Measurements from ENCODE around the gene SKP2.
"Not testable (repeated sequence)": the region's sequence is repeated elsewhere in the genome, so short reads cannot be mapped to it uniquely, and the experiment has no call there.

SKP2 gene

DNA sequence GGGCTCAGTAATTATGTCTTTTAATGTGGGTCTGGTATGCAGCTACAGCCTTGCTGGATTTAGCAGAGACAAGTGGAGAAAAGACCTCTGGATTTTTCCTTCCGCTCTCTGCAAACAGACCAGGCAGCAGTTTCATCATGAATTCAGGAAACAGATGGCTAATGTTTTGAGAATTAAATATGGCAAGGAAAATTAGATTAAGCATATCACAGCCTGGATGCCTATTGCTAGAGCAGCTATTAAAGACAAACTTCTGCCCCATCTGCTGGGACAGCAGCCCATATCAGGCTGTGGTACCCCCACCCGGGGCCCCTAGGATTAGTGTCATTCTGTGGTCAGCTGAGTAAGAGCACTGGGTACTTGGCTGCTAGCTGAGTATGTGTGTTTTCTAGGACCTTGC, 6.2 kb downstream of the SKP2 start:
- DNase-seq: no peak

DNA sequence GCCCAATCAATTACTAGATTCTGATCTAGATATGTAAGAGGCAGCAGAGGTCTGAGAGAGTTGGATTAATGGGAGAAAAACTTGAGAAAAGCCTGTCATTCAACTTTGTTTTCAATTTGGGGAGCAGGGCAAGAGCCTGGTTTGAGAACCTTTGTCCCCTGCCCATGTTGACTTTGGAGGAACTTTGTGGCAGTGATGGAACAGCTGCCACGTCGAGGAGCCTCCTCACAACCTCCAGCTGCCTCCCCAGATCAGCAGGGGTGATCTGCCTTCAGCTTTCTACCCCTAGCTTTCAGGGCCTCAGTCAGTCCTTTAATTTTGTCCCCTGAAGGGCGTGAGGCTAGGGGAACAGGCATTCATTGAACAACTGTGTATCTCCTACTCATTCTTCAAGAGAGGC, 8.7 kb downstream of the SKP2 start:
- no peak for DNase-seq

DNA sequence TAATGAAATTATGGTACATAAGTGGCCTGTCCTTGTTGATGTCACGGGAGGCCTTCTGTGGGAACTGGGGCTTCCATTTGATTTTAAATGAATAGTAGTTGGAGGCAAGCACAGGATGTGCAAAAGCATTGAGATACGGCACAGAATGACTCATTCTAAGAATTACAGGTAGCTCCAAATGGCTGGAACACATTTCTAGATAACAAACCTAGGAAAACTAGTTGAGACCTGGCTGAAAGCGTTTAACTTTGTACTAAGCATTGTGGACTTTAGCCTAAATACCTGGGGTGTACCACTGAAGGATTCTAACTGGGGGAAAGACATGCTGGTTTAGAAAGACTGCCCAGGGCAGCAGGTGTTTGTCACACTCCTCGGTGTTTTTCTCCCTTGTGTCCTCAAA, 9.4 kb downstream of the SKP2 start:
- no peak for DNase-seq

DNA sequence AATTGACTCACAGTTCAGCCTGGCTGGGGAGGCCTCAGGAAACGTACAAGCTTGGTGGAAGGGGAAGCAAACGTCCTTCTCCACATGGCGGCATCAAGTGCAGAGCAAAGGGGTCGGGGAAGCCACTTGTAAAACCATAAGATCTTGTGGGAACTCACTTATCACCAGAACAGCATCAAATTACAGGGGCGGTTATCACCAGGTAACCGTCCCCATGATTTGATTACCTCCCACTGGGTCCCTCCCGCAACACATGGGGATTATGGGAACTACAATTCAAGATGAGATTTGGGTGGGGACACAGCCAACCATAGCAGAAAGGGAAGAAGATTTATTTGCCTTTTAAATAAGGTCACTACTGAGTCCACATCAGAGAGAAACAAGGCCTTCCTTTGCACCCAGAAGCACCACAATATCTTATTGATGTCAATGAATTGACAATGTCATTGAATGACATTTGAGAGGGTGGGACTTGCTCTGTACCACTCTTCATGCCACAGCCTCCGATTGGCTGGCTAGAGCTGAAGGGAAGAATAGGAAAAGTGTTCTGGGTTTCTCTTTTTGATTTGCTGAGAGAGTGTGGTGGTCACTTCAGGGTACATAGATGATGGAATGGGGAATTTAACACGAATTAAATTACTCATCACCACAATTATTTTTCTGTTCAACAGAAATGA, 11.0 kb downstream of the SKP2 start:
- DNase-seq: no peak

DNA sequence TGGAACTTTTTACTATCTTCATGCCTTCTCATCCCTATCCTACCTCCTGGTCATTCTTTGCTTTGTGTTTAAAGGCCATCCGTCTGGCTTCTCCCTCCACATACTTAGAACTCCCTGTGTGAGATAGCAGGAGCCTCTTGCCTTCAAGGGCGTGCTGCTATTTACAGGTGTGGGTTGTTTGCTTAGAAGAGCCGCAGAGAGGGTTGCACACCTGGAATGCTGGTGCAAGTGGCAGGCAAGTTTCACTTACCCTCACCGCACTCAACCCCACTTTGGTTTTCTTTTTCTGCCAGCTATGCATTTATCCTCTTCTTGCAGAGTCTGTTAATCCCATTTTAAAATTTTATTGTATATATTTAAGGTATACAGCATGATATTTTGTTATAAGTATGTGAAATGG, 12.6 kb downstream of the SKP2 start:
- DNase-seq: no peak

DNA sequence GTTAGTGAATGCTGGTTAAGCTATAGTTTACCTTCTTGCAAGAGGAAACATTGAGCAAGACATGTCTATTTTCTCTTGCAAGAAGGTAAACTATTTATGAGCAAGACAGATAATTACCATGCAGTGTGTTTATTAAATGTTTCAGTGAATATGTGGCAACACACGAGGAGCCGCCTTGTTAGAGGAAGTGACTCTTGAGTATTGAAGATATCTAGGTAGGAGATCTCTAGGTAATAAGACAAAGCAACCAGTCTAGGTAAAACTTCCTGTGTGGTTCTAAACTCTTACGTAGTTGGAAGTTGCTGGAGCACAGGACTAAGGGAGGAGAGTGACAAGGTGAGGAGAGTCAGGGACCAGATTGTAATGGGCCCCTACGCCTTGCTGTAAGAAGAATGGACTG, 16.8 kb downstream of the SKP2 start:
- DNase-seq: no peak

DNA sequence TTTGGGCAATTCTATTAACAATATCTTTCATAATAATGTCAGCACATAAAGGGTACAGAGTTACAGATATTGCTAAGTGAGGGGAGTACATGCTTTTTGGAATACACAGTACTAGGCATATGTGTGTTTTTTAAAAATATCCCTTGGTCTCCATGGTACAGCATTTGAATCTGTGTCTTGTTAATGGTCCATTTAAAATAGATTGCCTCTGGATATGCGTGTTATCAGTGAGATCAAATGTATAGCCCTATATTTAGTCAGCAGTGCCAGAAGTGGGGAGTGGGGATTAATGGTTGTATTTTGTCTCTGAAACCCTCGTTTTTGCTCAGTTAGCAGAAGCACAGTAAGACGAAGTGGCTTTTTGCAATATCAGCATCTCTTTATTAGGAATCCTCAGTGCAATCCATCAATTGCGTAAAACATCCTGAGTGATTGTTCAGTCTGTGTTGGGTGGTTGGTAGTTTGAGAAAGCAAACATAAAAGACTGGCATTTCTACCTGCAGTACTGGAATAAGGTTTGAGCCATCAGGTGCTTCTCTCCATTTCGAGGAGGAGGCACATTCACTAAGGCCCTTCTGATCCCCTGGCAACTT, 19.0 kb downstream of the SKP2 start:
- DNase-seq: no peak

DNA sequence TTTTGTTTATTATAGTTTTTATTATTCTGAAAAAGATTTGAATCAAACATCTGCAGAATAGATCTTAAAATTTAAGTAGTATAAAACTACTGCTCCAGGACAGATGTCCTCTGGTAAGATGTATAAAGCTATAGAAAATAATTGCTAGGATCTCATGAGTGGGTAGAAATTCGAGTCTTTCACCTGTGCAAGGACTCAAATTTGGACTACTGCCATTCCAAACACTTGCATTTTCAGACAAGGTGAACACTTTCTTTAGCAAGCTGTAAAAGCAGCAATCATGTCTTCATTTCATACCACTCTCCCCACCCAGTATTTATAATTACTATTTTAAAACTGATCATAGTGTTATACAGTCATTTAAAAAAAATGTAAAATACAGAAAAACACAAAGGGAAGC, 20.7 kb downstream of the SKP2 start:
- DNase-seq: no peak

DNA sequence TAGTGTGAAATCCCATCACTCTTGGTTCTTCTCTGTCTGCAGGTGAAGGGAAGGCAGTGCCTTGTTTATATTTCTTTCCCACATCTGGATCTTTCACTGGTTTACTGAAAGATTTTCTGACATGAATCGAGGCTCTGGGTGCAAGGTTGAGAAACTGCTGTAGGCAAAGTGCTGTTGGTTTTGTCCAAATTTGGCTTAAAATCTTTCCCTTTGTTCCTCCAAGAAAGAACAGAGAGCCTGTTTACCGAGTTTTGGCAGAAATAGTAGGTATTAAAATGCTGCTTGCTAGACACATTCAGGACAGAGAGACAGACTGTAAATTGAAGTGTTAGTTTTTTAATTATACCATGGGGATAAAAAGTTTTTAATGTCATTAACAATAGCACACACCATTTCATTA, 21.5 kb downstream of the SKP2 start:
- DNase-seq: no peak

DNA sequence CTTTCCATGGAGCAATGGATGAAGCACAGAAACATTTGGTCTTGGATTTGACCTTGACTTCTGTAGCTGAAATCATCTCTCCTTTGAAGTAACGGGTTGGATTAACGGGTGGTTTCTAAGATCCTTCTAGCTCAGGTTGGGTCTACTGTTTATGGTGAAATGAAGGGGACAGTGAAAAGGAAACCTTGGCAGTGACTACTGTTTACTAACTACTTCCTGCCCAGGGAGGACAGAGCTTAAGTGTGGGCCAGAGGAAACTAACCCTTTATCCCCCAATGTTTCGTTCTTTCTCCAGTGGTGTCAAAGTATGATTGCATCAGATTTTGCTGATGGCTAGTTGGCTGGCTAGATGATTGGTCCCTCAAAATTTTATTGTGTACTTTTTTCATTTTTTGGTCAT, 22.2 kb downstream of the SKP2 start:
- DNase-seq: no peak

DNA sequence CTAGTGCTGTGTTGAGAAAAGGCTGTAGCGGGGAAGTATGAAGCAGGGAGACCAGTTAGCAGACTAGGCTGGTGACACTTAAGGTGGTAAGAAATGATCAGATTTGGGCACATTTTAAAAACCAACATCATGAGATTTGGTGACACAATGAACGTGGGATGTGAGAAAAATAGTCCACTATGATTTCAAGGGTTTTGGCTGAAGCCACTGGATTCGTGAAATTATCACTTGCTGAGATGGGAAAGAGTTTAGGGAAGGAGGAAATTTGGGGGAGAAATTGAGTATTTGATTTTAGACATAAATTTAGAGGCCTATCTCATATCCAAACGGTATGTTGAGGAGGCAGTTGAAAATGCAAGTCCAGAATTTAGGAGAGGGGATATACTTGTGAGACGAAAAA, 23.1 kb downstream of the SKP2 start:
- DNase-seq: no peak

DNA sequence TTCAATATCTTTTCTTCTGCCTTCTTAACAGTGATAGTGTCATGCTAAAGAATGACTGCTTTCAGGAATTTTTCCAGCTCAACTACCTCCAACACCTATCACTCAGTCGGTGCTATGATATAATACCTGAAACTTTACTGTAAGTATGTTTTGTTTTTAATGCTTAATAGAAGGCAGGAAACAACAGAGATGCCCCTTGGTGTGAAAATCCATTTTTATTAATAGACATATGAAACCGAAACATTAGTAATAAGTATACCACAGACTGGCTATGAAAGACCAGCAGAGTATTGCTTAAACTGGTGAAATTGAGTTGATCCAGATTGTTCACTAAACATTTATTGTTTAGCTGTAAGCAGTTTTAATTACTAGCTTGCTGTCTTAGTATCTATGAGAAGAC, 25.2 kb downstream of the SKP2 start:
- no peak for DNase-seq

DNA sequence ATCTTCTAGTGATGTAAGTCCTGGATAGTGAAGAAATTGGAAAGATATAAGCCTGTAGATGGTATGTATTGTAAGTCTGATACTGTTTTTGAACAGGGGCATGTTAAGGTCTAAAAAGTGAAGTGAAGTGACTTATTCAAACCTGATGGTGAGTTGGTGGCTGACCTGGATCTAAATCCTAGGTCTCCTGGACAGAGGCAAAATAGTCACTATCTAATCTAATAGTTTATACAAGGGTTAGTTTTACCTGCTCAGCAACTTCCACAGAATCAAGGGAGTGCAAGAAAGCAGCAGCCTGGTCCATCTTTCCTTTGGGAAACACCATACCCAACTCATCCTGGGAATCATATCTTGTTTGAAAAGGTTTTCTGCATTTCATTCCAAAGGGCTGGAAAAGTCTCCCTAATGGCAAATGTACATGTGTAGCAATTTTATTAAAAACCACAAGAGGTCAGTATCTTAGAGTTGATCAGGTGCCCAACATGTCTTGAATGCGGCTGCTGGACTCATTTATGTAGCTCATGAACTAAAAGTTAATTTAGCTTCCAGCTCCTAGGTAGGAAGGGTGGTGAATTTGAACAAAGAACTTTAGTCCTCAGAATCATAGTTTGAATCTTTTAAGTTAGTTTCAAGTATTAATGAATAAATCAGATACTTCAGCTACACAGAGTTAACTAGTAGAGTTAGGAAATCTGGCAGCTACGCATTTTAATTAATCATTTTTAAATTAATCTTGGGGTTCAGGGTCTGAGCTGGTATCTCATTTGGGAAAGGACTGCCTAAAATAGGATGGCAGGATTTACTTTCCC, 26.0 kb downstream of the SKP2 start:
- peak; percentile 23 for DNase-seq

DNA sequence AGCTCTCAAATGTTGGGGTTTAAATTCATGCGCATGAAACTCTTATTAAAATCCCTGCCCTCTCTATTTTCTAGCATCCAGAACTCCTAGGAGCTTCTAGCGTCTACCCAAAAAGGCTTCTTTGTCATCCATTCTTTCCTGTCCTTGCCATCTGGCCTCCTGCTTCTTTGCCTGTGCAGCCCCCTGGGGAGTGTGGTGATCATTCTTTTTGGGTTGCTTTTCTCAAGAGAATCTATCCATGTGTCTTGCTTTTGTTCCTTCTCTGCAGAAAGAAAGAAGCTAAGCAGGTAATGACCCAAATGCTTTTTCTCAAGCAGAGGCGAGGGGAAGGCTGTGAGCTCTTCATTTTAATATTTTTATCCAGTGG, 26.6 kb downstream of the SKP2 start:
- no peak for DNase-seq

DNA sequence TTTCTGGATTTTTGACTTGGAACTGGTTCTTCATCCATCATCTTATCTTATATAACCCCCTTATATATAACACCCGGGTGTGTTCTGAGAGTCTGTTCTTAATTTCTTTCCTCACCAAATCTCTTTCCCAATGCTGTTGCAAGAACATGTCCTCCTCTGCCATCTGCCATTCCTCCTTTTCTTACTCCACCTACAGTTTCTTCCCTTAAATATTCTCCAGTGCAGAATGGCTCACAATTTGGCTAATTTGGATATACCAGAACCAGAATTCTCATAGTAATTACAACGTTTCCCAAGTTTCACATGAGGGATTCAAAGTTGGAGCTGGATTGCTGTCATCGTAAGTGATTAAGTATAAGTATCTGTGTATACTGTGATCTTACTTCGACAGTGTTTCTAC, 28.0 kb downstream of the SKP2 start:
- no peak for DNase-seq

DNA sequence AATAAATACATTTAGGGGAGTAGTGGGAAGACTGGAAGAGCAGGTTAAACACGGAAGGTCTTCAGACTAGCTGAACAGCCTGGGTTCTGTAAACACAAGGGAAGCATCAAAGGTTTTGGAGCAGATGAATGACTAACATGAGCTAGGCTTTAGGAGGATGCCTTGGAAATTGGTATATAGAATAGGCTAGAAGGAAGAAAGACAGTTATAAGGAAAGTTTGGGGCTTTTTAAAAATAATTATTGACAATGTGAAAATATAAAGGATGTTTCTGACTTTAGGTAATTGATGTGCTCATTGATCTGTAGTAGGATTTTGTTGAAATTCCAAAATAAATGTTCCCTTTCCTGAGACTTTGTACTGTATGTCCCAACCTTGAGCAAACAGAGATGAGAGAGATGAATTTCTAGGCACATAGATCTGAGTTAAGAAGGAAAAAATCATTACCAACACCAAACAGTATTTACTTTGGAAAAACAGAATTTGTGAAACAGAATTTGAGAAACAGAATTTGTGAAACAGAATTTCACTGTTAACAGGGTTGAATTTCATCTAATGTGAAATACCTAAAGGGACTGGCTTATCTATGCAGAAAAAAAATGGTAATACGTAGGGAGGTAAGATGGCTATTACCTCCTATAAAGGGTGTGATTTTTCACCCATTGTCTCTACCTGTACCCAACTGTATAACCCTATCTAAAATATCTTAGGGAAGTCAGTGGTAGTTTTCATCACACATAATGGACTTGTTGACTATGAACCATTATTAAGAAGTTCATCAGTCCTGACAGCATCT, 28.8 kb downstream of the SKP2 start:
- no peak for DNase-seq

DNA sequence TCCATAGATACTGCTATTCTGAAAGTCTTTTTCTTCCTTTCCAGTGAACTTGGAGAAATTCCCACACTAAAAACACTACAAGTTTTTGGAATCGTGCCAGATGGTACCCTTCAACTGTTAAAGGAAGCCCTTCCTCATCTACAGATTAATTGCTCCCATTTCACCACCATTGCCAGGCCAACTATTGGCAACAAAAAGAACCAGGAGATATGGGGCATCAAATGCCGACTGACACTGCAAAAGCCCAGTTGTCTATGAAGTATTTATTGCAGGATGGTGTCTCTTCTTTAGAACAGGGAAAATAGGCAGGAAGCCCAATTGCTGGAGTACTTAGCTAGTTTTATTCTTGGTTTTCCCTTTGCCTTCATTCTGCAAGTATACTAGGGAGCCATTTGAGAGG, 29.9 kb downstream of the SKP2 start:
- DNase-seq: no peak

DNA sequence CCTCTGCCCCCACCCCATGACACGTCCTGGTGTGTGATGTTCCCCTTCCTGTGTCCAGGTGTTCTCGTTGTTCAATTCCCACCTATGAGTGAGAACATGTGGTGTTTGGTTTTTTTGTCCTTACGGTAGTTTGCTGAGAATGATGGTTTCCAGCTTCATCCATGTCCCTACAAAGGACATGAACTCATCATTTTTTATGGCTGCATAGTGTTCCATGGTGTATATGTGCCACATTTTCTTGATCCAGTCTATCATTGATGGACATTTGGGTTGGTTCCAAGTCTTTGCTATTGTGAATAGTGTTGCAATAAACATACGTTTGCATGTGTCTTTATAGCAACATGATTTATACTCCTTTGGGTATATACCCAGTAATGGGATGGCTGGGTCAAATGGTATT, 32.5 kb downstream of the SKP2 start:
- DNase-seq: not testable (repeated sequence)

DNA sequence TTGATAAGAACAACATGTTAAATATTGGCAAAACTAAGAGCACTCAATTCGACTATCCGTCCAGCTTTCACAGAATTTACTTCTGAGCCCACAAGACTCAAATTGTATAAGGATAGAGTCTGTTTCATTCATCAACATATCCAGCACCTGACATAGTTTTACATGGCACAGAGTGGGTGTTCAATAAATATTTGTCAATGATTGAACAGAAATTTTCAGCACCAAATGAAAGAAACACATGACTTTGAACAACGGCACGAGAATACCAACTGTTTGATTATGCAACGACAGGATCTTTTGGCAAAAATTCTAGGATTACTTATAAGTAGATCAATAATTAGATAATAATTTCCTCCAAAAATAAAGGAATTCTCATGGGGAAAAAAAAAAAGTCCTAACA, 41.8 kb downstream of the SKP2 start:
- DNase-seq: no peak

DNA sequence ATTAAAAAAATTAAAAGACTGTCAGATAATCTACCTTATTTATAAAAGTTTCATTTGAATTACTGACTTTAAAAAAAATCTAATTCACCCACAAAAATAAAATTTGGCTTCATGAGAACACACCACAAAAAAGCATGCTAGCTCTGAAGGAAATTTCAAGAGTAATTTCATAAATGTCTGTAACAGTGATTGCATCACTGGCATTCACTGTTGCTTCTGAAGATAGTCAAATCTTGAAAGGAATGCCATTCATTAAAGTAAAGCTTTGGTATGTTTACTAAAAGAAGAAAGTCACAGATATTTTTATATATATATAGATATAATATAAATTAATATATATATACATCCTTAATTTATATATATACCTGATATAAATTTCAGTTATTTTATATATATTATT, 46.4 kb downstream of the SKP2 start:
- DNase-seq: no peak

DNA sequence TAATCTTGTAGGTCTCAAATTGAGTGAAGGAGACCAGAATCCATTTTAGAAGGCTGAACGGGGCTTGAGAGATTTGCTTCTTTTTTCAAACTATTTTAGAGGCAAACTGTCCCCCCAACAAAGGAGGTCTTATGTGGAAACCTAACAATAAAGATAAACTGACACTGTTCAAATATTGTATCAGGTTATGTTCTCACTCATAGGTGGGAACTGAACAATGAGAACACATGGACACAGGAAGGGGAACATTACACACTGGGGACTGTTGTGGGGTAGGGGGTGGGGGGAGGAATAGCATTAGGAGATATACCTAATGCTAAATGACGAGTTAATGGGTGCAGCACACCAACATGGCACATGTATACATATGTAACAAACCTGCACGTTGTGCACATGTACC, 46.9 kb downstream of the SKP2 start:
- peak; percentile 3 for DNase-seq

DNA sequence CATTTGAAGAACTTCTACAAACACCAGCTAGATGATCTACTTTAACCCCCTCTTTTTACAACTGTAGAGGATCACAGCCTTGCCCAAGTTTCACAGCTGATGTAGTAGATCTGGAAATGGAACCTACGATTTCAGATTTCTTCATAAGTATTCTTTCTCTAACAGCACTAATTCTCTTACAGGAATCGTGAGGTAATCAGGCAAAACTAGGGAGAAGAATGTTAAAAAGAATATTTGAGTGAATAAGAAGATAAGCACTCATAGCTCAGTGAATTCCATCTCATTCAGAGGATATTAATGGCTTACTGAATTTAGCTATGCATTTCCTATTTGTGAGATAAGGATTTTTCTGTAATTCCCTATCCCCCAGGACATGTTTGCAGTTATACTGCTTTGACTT, 47.7 kb downstream of the SKP2 start:
- no peak for DNase-seq

DNA sequence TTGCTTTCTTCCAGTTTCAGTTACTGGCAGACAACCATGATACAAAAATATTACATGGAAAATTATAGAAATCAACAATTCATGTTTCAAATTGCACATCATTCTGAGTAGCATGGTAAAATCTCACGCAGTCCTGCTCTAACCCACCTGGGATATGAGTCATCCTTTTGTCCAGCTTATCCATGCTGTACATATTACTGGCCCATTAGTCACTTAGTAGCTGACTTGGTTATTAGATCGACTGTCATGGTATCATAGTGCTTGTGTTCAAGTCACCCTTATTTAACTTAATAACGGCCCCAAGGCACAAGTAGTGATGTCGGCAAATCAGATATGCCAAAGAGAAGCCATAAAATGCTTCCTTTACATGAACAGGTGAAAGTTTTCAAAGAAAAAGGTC, 48.6 kb downstream of the SKP2 start:
- no peak for DNase-seq

DNA sequence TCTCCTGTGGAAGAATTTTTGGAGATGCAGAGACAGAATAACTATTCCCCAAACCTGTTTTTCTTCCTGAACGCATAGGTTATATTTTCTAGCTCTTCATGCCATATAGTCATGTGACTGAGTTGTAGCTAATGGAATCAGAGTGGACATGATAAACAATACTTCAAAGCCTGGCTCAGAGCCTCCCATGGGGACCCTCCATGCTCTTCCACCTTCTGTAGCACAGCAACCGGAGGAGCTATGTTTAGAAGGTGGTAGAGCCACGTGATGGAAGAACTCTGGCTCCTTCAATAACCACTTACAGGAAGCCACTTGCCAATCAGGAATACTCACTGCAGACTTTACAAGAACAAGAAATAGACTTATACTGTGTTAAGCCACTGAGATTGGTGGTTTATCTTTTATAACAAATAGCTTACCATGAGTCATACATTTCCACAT, 50.6 kb downstream of the SKP2 start:
- DNase-seq: no peak
